Chondrocyte (in vitro differentiated cells): ENCODE measurements around the gene CPED1. TPM values are rescaled to one million over a fixed set of nuclear protein-coding genes. Genes with fewer than 3 reads are reported as not detected.
"Not testable (repeated sequence)": the region's sequence is repeated elsewhere in the genome, so short reads cannot be mapped to it uniquely, and the experiment has no call there.

Experiments used
- DNase-seq: peaks from one replicate; pipeline ENCODE4 v3.0.0; 2021; ENCODE audit warnings: mixed read lengths, low spot score
- H3K27ac Mint-ChIP-seq: one replicate; pipeline ENCODE4 v1.8.0; 2021; ENCODE audit warnings: mild to moderate bottlenecking, moderate library complexity, mixed read lengths; ENCODE audit not compliant: unreplicated experiment
- H3K27me3 Mint-ChIP-seq: 2 replicates; pipeline ENCODE4 v1.8.0; 2021; ENCODE audit warnings: low read depth, mixed read lengths
- H3K36me3 Mint-ChIP-seq: 2 replicates; pipeline ENCODE4 v1.8.0; 2021; ENCODE audit warnings: low read depth, mixed read lengths
- H3K4me1 Mint-ChIP-seq: 2 replicates; pipeline ENCODE4 v1.8.0; 2021; ENCODE audit warnings: low read depth, mild to moderate bottlenecking, mixed read lengths
- H3K4me3 Mint-ChIP-seq: one replicate; pipeline ENCODE4 v1.8.0; 2021; ENCODE audit warnings: mild to moderate bottlenecking, moderate library complexity, mixed read lengths; ENCODE audit not compliant: unreplicated experiment
- H3K9me3 Mint-ChIP-seq: 2 replicates; pipeline ENCODE4 v1.8.0; 2021; ENCODE audit warnings: low read depth, mixed read lengths
- total RNA-seq: library from RNA; stranded (reverse); gene quantifications from 3 replicates; pipeline ENCODE4 v1.2.1, GENCODE V29; 2021
- TF ChIP-seq, protein P1 (sequence below): fragments of 200-600 bp; sonication (generic); IDR thresholded peaks from 2 replicates; pipeline ENCODE4 v1.5.0; 2021; ENCODE audit warnings: antibody characterized with exemption, mild to moderate bottlenecking, moderate library complexity

The CPED1 gene
- total RNA-seq, 1 donor from 2014 or later = 2.8 TPM

DNA sequence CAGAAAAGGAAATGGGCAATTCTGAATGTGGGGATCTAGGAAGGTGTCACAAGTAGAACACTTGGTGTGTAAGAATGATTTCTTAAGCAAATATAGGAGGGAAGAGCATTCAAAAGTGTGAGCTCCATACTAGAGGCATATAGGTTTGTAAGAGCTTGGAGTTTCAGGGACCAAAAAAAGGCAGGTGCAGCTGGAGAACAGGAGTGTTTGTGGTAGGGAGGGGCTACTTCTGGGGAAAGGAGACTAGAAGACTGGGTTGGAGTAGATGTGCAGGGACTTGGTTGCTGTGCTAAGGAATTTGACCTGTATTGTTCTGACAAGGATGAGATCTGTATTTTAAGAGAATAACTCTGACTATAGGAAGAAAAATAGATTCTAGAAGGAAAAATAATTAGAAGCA is 46.4 kb downstream of the CPED1 start:
- Mint-ChIP-seq H3K4me3 (no peak overlapping the region), H3K9me3 (peaks cover 13% of the 10 kb centered on the region), H3K4me1 (peaks cover 16% of the 10 kb centered on the region), H3K27ac (no peak overlapping the region), H3K27me3 (no peaks in the 10 kb centered on the region), H3K36me3 (no peaks in the 10 kb centered on the region)
- TF ChIP-seq, protein P1, sequence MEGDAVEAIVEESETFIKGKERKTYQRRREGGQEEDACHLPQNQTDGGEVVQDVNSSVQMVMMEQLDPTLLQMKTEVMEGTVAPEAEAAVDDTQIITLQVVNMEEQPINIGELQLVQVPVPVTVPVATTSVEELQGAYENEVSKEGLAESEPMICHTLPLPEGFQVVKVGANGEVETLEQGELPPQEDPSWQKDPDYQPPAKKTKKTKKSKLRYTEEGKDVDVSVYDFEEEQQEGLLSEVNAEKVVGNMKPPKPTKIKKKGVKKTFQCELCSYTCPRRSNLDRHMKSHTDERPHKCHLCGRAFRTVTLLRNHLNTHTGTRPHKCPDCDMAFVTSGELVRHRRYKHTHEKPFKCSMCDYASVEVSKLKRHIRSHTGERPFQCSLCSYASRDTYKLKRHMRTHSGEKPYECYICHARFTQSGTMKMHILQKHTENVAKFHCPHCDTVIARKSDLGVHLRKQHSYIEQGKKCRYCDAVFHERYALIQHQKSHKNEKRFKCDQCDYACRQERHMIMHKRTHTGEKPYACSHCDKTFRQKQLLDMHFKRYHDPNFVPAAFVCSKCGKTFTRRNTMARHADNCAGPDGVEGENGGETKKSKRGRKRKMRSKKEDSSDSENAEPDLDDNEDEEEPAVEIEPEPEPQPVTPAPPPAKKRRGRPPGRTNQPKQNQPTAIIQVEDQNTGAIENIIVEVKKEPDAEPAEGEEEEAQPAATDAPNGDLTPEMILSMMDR = no peak
- no peak for DNase-seq

DNA sequence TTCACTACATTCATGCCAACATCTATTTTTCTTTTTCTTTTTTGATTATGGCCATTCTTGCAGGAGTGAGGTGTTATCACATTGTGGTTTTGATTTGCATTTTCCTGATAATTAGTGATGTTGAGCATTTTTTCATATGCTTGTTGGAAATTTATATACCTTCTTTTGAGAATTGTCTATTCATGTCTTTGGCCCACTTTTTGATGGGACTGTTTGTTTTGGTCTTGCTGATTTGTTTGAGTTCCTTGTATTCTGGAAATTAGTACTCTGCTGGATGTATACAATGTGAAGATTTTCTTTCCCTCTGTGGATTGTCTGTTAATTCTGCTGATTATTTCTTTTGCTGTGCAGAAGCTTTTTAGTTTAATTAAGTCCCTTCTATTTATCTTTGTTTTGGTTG is 48.3 kb downstream of the CPED1 start:
- H3K27ac Mint-ChIP-seq, DNase-seq, H3K4me3 Mint-ChIP-seq, H3K36me3 Mint-ChIP-seq, H3K27me3 Mint-ChIP-seq: not testable (repeated sequence)
- Mint-ChIP-seq H3K4me1 (peaks cover 22% of the 10 kb centered on the region), H3K9me3 (peaks cover 13% of the 10 kb centered on the region)

DNA sequence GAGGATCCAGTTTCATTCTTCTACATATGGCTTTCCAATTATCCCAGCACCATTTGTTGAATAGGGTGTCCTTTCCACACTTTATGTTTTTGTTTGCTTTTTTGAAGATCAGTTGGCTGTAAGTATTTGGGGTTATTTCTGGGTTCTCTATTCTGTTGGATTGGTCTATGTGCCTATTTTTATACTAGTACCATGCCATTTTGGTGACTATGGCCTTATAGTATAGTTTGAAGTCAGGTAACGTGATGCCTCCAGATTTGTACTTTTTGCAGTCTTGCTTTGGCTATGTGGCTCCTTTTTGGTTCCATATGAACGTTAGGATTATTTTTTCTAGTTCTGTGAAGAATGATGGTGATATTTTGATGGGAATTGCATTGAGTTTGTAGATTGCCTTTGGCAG is 48.8 kb downstream of the CPED1 start:
- peaks cover 13% of the 10 kb centered on the region for H3K9me3 Mint-ChIP-seq
- not testable (repeated sequence) for H3K27ac Mint-ChIP-seq, H3K4me3 Mint-ChIP-seq, DNase-seq, H3K27me3 Mint-ChIP-seq, H3K36me3 Mint-ChIP-seq
- H3K4me1 Mint-ChIP-seq = peaks cover 20% of the 10 kb centered on the region

DNA sequence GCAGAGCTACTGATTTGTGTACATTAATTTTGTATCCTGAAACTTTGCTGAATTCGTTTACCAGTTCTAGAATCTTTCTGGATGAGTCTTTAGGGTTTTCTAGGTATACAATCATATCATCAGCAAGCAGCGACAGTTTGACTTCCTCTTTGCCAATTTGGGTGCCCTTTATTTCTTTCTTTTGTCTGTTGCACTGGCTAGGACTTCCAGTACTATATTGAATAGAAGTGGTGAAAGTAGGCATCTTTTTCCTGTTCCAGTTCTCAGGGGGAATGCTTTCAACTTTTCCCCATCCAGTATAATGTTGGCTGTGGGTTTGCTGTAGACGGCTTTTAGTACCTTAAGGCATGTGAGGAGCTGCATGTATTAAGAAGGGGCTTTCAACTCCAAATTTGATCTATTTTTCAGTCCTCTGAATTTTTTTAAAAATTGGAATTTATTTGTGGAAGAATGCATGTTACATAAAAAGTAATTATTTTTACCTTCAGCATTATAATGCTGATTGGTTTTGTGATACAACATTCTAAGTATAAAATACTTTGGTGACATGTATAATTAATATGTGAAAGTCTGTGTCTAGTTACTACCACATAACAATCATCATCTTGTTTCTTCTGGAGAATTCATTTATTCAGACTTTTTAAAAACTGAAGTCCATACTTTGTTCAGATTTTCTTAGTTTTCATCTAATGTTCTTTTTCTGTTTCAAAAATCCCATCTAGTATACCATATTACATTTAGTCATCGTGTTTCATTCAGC is 49.6 kb downstream of the CPED1 start:
- H3K27me3 Mint-ChIP-seq = no peaks in the 10 kb centered on the region
- no peak for DNase-seq
- H3K9me3 Mint-ChIP-seq = peaks cover 13% of the 10 kb centered on the region
- no peak overlapping the region for H3K27ac Mint-ChIP-seq
- H3K36me3 Mint-ChIP-seq = no peaks in the 10 kb centered on the region
- no peak overlapping the region for H3K4me3 Mint-ChIP-seq
- TF ChIP-seq, protein P1 = no peak
- H3K4me1 Mint-ChIP-seq = peaks cover 12% of the 10 kb centered on the region

DNA sequence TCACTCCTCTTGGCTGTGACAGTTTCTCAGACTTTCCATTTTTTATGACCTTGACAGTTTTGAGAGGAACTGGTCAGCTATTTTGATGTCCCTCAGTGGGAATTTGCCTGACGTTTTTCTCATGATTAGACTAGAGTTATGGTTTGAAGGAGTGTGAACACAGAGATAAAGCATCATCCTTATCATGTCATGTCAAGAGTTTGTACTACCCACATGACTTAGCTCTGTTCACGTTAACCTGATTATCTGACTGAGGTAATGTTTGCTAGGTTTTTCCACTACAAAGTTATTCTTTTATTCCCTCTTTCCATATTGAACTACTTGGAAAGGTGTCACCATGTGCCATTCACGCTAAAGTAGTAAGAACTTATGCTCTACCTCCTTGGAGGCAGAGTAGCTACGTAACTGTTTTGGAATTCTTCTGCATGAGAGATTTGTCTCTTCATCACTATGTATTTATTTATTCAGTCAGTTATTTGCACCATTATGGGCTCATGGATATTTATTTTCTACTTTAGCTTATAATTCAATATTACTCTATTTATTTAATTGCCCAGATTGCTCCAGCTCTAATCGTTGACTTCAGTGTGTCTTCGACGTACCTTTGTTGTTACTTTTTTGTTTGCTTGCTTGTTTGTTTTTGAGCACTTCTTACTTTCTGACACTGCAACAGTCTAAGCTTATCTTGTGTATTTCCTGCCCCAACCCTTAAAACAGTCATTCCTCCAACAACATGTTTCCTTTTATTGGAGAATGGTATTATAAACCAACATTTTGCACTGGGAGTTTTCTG is 50.4 kb downstream of the CPED1 start:
- no peak overlapping the region for H3K27ac Mint-ChIP-seq
- no peaks in the 10 kb centered on the region for H3K36me3 Mint-ChIP-seq
- DNase-seq = no peak
- no peak overlapping the region for H3K4me3 Mint-ChIP-seq
- peaks cover 13% of the 10 kb centered on the region for H3K9me3 Mint-ChIP-seq
- no peaks in the 10 kb centered on the region for H3K27me3 Mint-ChIP-seq
- H3K4me1 Mint-ChIP-seq = peaks cover 7% of the 10 kb centered on the region
- TF ChIP-seq, protein P1 = no peak

DNA sequence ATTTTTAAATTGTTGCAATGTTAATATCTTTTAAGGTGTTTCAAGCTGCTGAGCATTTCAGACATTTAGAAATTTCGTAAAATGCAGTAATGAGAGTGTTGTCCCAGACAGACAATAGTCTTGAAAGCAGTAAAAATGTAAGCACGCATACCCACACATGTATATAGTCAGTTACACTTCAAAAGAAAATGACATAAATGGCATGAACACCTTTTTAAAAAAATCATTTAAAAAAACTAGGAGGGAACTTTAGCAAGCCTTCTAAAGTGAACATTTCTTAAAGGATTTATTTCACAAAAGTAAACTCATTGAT is 51.0 kb downstream of the CPED1 start:
- no peak for DNase-seq
- Mint-ChIP-seq H3K27ac (no peak overlapping the region), H3K4me1 (peaks cover 7% of the 10 kb centered on the region), H3K4me3 (no peak overlapping the region), H3K27me3 (no peaks in the 10 kb centered on the region), H3K36me3 (no peaks in the 10 kb centered on the region), H3K9me3 (peaks cover 13% of the 10 kb centered on the region)
- TF ChIP-seq, protein P1 = no peak
